Peyer's patch (tissue), 4 donors: Measurements from ENCODE around the gene BCR.

Experiments
- CTCF ChIP-seq, 6 experiments: fragments of 450-650 bp in 4 of 6; fragments of 200-600 bp in 2 of 6; sonication (generic) in 1 of 6; IDR thresholded peaks; one replicate each; pipeline ENCODE4 v1.5.1; 2017 to 2019; ENCODE audit warnings: antibody characterized with exemption in 6 of 6, mild to moderate bottlenecking in 3 of 6, moderate library complexity in 1 of 6
- POLR2A ChIP-seq, 2 donors: fragments of 450-650 bp; IDR thresholded peaks; one replicate each; pipeline ENCODE4 v1.5.1; 2017; ENCODE audit warnings: antibody characterized with exemption in 2 of 2, mild to moderate bottlenecking in 2 of 2, moderate library complexity in 2 of 2

- TF ChIP-seq CTCF (IDR thresholded peaks at IDR 0.05) (no peak), POLR2A (IDR thresholded peaks at IDR 0.05) (no peak)
Measured at GRCh38 chr22:23187211-23187610, 6.9 kb downstream of the BCR start.
